C4-2B (cell line): ENCODE measurements around the gene TPX2.

Experiments
- CTCF ChIP-seq: fragments of 450-650 bp; conservative IDR thresholded peaks from 2 replicates; pipeline ENCODE4 v1.5.1; 2017; ENCODE audit warnings: mild to moderate bottlenecking
- ZFX ChIP-seq: fragments of 450-650 bp; IDR thresholded peaks from 2 replicates; pipeline ENCODE4 v1.6.1; 2017

GRCh38 chr20:31826074-31826473 lies 87.0 kb downstream of the TPX2 start:
- TF ChIP-seq CTCF = no peak
- no peak for TF ChIP-seq ZFX
